GM12864 (cell line): ENCODE data around the gene TCP10L.

ENCODE experiments used
- DNase-seq: peaks from one replicate; pipeline ENCODE4 v3.0.0-alpha.2; 2011; ENCODE audit warnings: low read depth
- H3K4me3 ChIP-seq: 2 replicates; pipeline ENCODE4 v1.5.1; 2011; ENCODE audit warnings: mild to moderate bottlenecking, low read depth, low read length, control low read depth
- CTCF ChIP-seq: IDR thresholded peaks from 2 replicates; pipeline ENCODE4 v1.5.1; 2011; ENCODE audit warnings: low read depth, mild to moderate bottlenecking, moderate library complexity, low read length, control low read depth, inconsistent platforms; ENCODE audit errors: missing control alignments

Gene TCP10L

GRCh38 chr21:32576011-32576410, 9.3 kb downstream of the TCP10L start:
- no peak for TF ChIP-seq CTCF
- DNase-seq: no peak
- H3K4me3 ChIP-seq: no peak overlapping the region

GRCh38 chr21:32574946-32575925, 10.1 kb downstream of the TCP10L start:
- no peak for TF ChIP-seq CTCF
- no peak for DNase-seq
- no peak overlapping the region for H3K4me3 ChIP-seq

- no peak overlapping the region for H3K4me3 ChIP-seq
- TF ChIP-seq CTCF: no peak
- DNase-seq: no peak
Observed at GRCh38 chr21:32572574-32573420, 12.5 kb downstream of the TCP10L start.

- no peak for TF ChIP-seq CTCF
- no peak for DNase-seq
- H3K4me3 ChIP-seq: no peak overlapping the region
Observed at GRCh38 chr21:32570456-32570855, 14.9 kb downstream of the TCP10L start.

- TF ChIP-seq CTCF: peak; percentile 94
- H3K4me3 ChIP-seq: peak overlapping the region; percentile 53
- DNase-seq: peak; percentile 30
Observed at GRCh38 chr21:32569261-32570230, 15.8 kb downstream of the TCP10L start.

- TF ChIP-seq CTCF: no peak
- no peak for DNase-seq
Observed at GRCh38 chr21:32567626-32568025, 17.7 kb downstream of the TCP10L start.

More at GRCh38 chr21:32567626-32568025, 17.7 kb downstream of the TCP10L start:
- H3K4me3 ChIP-seq: no peak overlapping the region
